Activated CD4-positive, alpha-beta T cell treated with anti-CD3 and anti-CD28 coated beads, Interleukin-2, amount 10 ng/mL, durations not matched to agents 24 days and 14 days (primary cell): ENCODE results near the gene PLXNB3. TPM values are rescaled to one million over a fixed set of nuclear protein-coding genes. Genes with fewer than 3 reads are reported as not detected.
"Not testable (repeated sequence)": the region's sequence is repeated elsewhere in the genome, so short reads cannot be mapped to it uniquely, and the experiment has no call there.

ENCODE experiments used
- DNase-seq: peaks from one replicate; pipeline ENCODE4 v3.0.0; 2022
- H3K27ac Mint-ChIP-seq: one replicate; pipeline ENCODE4 v1.8.0; 2022; ENCODE audit warnings: mild to moderate bottlenecking, mixed read lengths
- H3K27me3 Mint-ChIP-seq: one replicate; pipeline ENCODE4 v1.8.0; 2022; ENCODE audit warnings: mixed read lengths
- H3K36me3 Mint-ChIP-seq: one replicate; pipeline ENCODE4 v1.8.0; 2022; ENCODE audit warnings: low read depth, mild to moderate bottlenecking, mixed read lengths
- H3K4me1 Mint-ChIP-seq: one replicate; pipeline ENCODE4 v1.8.0; 2021; ENCODE audit warnings: mixed read lengths
- H3K4me3 Mint-ChIP-seq: one replicate; pipeline ENCODE4 v1.8.0; 2022; ENCODE audit warnings: mild to moderate bottlenecking, moderate library complexity, mixed read lengths
- H3K9me3 Mint-ChIP-seq: one replicate; pipeline ENCODE4 v1.8.0; 2021; ENCODE audit warnings: mixed read lengths
- intact Hi-C: fragments of 100-400 bp; cut with micrococcal nuclease; formaldehyde crosslinking; loops from one replicate; pipeline ENCODE4 v1.15.1; 2023
- total RNA-seq: library from RNA; stranded (reverse); gene quantifications from 2 replicates; pipeline ENCODE4 v1.2.3, GENCODE V29; 2022

The PLXNB3 gene
- total RNA-seq, 1 donor from 2014 or later: 0.49 TPM

- peaks cover 20% of the 10 kb centered on the region for H3K4me1 Mint-ChIP-seq
- peaks cover 3% of the 10 kb centered on the region for H3K27me3 Mint-ChIP-seq
- peak overlapping the region; percentile 93 for H3K27ac Mint-ChIP-seq
- intact Hi-C loops: no loop called here
- H3K4me3 Mint-ChIP-seq: peak overlapping the region; percentile 77
- DNase-seq: peak; percentile 79
- H3K9me3 Mint-ChIP-seq: no peaks in the 10 kb centered on the region
- H3K36me3 Mint-ChIP-seq: peaks cover 10% of the 10 kb centered on the region
Observed at GRCh38 chrX:153739754-153740486, 24.1 kb upstream of the PLXNB3 start.

GRCh38 chrX:153740631-153741222, 23.3 kb upstream of the PLXNB3 start:
- peaks cover 5% of the 10 kb centered on the region for H3K36me3 Mint-ChIP-seq
- H3K27me3 Mint-ChIP-seq: peaks cover 4% of the 10 kb centered on the region
- DNase-seq: no peak
- intact Hi-C loops: no loop called here
- peaks cover 12% of the 10 kb centered on the region for H3K4me1 Mint-ChIP-seq
- peak overlapping the region; percentile 93 for H3K27ac Mint-ChIP-seq
- H3K4me3 Mint-ChIP-seq: peak overlapping the region; percentile 77
- H3K9me3 Mint-ChIP-seq: no peaks in the 10 kb centered on the region

- peak overlapping the region; percentile 77 for H3K4me3 Mint-ChIP-seq
- H3K9me3 Mint-ChIP-seq: no peaks in the 10 kb centered on the region
- H3K36me3 Mint-ChIP-seq: peaks cover 5% of the 10 kb centered on the region
Observed at GRCh38 chrX:153741446-153741845, 22.6 kb upstream of the PLXNB3 start.

GRCh38 chrX:153742111-153742510, 21.9 kb upstream of the PLXNB3 start:
- H3K27ac Mint-ChIP-seq, H3K27me3 Mint-ChIP-seq, H3K36me3 Mint-ChIP-seq, H3K9me3 Mint-ChIP-seq, H3K4me3 Mint-ChIP-seq, intact Hi-C loops, DNase-seq: not testable (repeated sequence)
- peaks cover 12% of the 10 kb centered on the region for H3K4me1 Mint-ChIP-seq

More at GRCh38 chrX:153741446-153741845, 22.6 kb upstream of the PLXNB3 start:
- no peak for DNase-seq
- peaks cover 8% of the 10 kb centered on the region for H3K27me3 Mint-ChIP-seq
- peaks cover 12% of the 10 kb centered on the region for H3K4me1 Mint-ChIP-seq
- H3K27ac Mint-ChIP-seq: peak overlapping the region; percentile 72
- intact Hi-C loops: no loop called here

- H3K27ac Mint-ChIP-seq, H3K9me3 Mint-ChIP-seq, intact Hi-C loops, H3K27me3 Mint-ChIP-seq, DNase-seq, H3K4me3 Mint-ChIP-seq, H3K36me3 Mint-ChIP-seq: not testable (repeated sequence)
- peaks cover 12% of the 10 kb centered on the region for H3K4me1 Mint-ChIP-seq
Observed at GRCh38 chrX:153742796-153743467, 21.1 kb upstream of the PLXNB3 start.

GRCh38 chrX:153743468-153744209, 20.4 kb upstream of the PLXNB3 start:
- H3K4me3 Mint-ChIP-seq, H3K27me3 Mint-ChIP-seq, H3K36me3 Mint-ChIP-seq, H3K27ac Mint-ChIP-seq, DNase-seq, intact Hi-C loops, H3K9me3 Mint-ChIP-seq: not testable (repeated sequence)
- peaks cover 12% of the 10 kb centered on the region for H3K4me1 Mint-ChIP-seq

GRCh38 chrX:153744210-153745066, 19.6 kb upstream of the PLXNB3 start:
- no peak overlapping the region for H3K4me3 Mint-ChIP-seq
- peaks cover 2% of the 10 kb centered on the region for H3K36me3 Mint-ChIP-seq
- H3K27me3 Mint-ChIP-seq: peaks cover 13% of the 10 kb centered on the region
- H3K4me1 Mint-ChIP-seq: peaks cover 12% of the 10 kb centered on the region
- no peak overlapping the region for H3K27ac Mint-ChIP-seq
- intact Hi-C loops: no loop called here
- peak; percentile 71 for DNase-seq
- H3K9me3 Mint-ChIP-seq: no peaks in the 10 kb centered on the region

- H3K9me3 Mint-ChIP-seq, H3K27ac Mint-ChIP-seq, H3K36me3 Mint-ChIP-seq, intact Hi-C loops, DNase-seq, H3K4me3 Mint-ChIP-seq: not testable (repeated sequence)
- peaks cover 19% of the 10 kb centered on the region for H3K27me3 Mint-ChIP-seq
- peaks cover 10% of the 10 kb centered on the region for H3K4me1 Mint-ChIP-seq
Observed at GRCh38 chrX:153745067-153745433, 19.0 kb upstream of the PLXNB3 start.

GRCh38 chrX:153746359-153746758, 17.7 kb upstream of the PLXNB3 start:
- H3K9me3 Mint-ChIP-seq: no peaks in the 10 kb centered on the region
- no peaks in the 10 kb centered on the region for H3K36me3 Mint-ChIP-seq
- no peak overlapping the region for H3K4me3 Mint-ChIP-seq
- peaks cover 20% of the 10 kb centered on the region for H3K27me3 Mint-ChIP-seq
- intact Hi-C loops: no loop called here
- H3K27ac Mint-ChIP-seq: no peak overlapping the region
- no peaks in the 10 kb centered on the region for H3K4me1 Mint-ChIP-seq
- DNase-seq: no peak

- H3K4me3 Mint-ChIP-seq, H3K27ac Mint-ChIP-seq, H3K9me3 Mint-ChIP-seq, H3K36me3 Mint-ChIP-seq, DNase-seq, intact Hi-C loops, H3K4me1 Mint-ChIP-seq: not testable (repeated sequence)
- H3K27me3 Mint-ChIP-seq: peaks cover 20% of the 10 kb centered on the region
Observed at GRCh38 chrX:153746991-153747390, 17.1 kb upstream of the PLXNB3 start.

GRCh38 chrX:153749017-153749416, 15.0 kb upstream of the PLXNB3 start:
- H3K4me3 Mint-ChIP-seq, DNase-seq, intact Hi-C loops, H3K27ac Mint-ChIP-seq, H3K4me1 Mint-ChIP-seq, H3K36me3 Mint-ChIP-seq, H3K9me3 Mint-ChIP-seq: not testable (repeated sequence)
- H3K27me3 Mint-ChIP-seq: peaks cover 23% of the 10 kb centered on the region

- intact Hi-C loops: no loop called here
- Mint-ChIP-seq H3K36me3 (no peaks in the 10 kb centered on the region), H3K27me3 (peaks cover 19% of the 10 kb centered on the region), H3K27ac (no peak overlapping the region), H3K9me3 (no peaks in the 10 kb centered on the region), H3K4me1 (no peaks in the 10 kb centered on the region), H3K4me3 (no peak overlapping the region)
- DNase-seq: no peak
Observed at GRCh38 chrX:153750127-153750774, 13.8 kb upstream of the PLXNB3 start.

GRCh38 chrX:153755136-153755535, 8.9 kb upstream of the PLXNB3 start:
- Mint-ChIP-seq H3K27ac (no peak overlapping the region), H3K36me3 (no peaks in the 10 kb centered on the region), H3K4me1 (no peaks in the 10 kb centered on the region), H3K9me3 (no peaks in the 10 kb centered on the region), H3K4me3 (no peak overlapping the region), H3K27me3 (peaks cover 13% of the 10 kb centered on the region)
- intact Hi-C loops: no loop called here
- no peak for DNase-seq
